GM10248 (cell line): ENCODE data around the gene WDR70.

Experiments used
- CTCF ChIA-PET: fragments of 300-600 bp; sonication (Branson Sonifier 250); formaldehyde crosslinking; extraction: SDS; loops from one replicate; lab custom pipeline; 2021; ENCODE audit warnings: antibody characterized with exemption; lab: Yijun Ruan, JAX
- POLR2A ChIA-PET: fragments of 350-650 bp; sonication (Branson Sonifier 250); formaldehyde crosslinking; extraction: SDS; loops from one replicate; lab custom pipeline; 2020; ENCODE audit warnings: antibody characterized with exemption; lab: Yijun Ruan, JAX
- DNase-seq: peaks from one replicate; pipeline ENCODE4 v3.0.0; 2012; ENCODE audit errors: extremely low spot score
- CTCF ChIP-seq: IDR thresholded peaks from 2 replicates; pipeline ENCODE4 v1.5.1; 2012; ENCODE audit warnings: mild to moderate bottlenecking, low read depth; ENCODE audit errors: extremely low read depth, missing control alignments, control extremely low read depth

WDR70 gene

GRCh38 chr5:37549411-37549810, 170.3 kb downstream of the WDR70 start:
- ChIA-PET CTCF (interaction anchor here (0.6 kb wide), 1 partner anchor 23 kb away, joined by 3 read pairs; no protein-coding TSS in a partner anchor), POLR2A (no interaction called here)
- DNase-seq, result no peak
- TF ChIP-seq CTCF, result no peak

GRCh38 chr5:37552161-37552560, 173.0 kb downstream of the WDR70 start:
- ChIA-PET CTCF (interaction anchor here (0.7 to 1.7 kb wide), 6 partner anchors 9 to 139 kb away, joined by 3 to 4 read pairs (median 4); no protein-coding TSS in a partner anchor), POLR2A (no interaction called here)
- DNase-seq, result no peak
- TF ChIP-seq CTCF, result no peak

- POLR2A ChIA-PET, result no interaction called here
- no peak for DNase-seq
- no peak for TF ChIP-seq CTCF
- CTCF ChIA-PET, result interaction anchor here (0.7 to 1.7 kb wide), 6 partner anchors 8 to 140 kb away, joined by 3 to 4 read pairs (median 4); no protein-coding TSS in a partner anchor
These were observed 173.9 kb downstream of the WDR70 start for GRCh38 chr5:37552770-37553719.

GRCh38 chr5:37553720-37554404, 174.7 kb downstream of the WDR70 start:
- CTCF ChIA-PET, result interaction anchor here (1.7 to 2.0 kb wide), 2 partner anchors 8 to 15 kb away, joined by 4 to 6 read pairs; no protein-coding TSS in a partner anchor
- TF ChIP-seq CTCF, result no peak
- DNase-seq, result no peak
- POLR2A ChIA-PET, result no interaction called here

GRCh38 chr5:37554405-37554739, 175.3 kb downstream of the WDR70 start:
- POLR2A ChIA-PET, result no interaction called here
- CTCF ChIA-PET, result interaction anchor here (2.0 kb wide), 1 partner anchor 9 kb away, joined by 6 read pairs; no protein-coding TSS in a partner anchor
- no peak for DNase-seq

More at GRCh38 chr5:37554405-37554739, 175.3 kb downstream of the WDR70 start:
- no peak for TF ChIP-seq CTCF
